Liver (tissue), 3 donors: ENCODE data around the gene BRI3BP.

Experiments
- EGR1 ChIP-seq, 2 donors: IDR thresholded peaks; 2 replicates each; pipeline ENCODE4 v1.6.1; 2016 to 2018; ENCODE audit warnings: antibody characterized with exemption in 2 of 2, low read depth in 2 of 2
- GABPA ChIP-seq, 2 donors: IDR thresholded peaks in 1 of 2; conservative IDR thresholded peaks in 1 of 2; 2 replicates each; pipeline ENCODE4 v1.6.1; 2016; ENCODE audit warnings: antibody characterized with exemption in 2 of 2, mild to moderate bottlenecking in 1 of 2, moderate library complexity in 1 of 2
- JUND ChIP-seq, 2 donors: IDR thresholded peaks; 2 replicates each; pipeline ENCODE4 v1.6.1; 2016; ENCODE audit warnings: antibody characterized with exemption in 2 of 2
- RAD21 ChIP-seq, 2 donors: IDR thresholded peaks; 2 replicates each; pipeline ENCODE4 v1.6.1; 2016; ENCODE audit warnings: antibody characterized with exemption in 2 of 2, mild to moderate bottlenecking in 2 of 2
- RXRA ChIP-seq, 2 donors: IDR thresholded peaks; 2 replicates each; pipeline ENCODE4 v1.6.1; 2017 to 2018; ENCODE audit warnings: antibody characterized with exemption in 2 of 2, mild to moderate bottlenecking in 1 of 2
- SP1 ChIP-seq: IDR thresholded peaks from 2 replicates; pipeline ENCODE4 v1.6.1; 2018; ENCODE audit warnings: antibody characterized with exemption, mild to moderate bottlenecking
- TAF1 ChIP-seq: conservative IDR thresholded peaks from 2 replicates; pipeline ENCODE4 v1.6.1; 2016; ENCODE audit warnings: antibody characterized with exemption, mild to moderate bottlenecking
- YY1 ChIP-seq: IDR thresholded peaks from 2 replicates; pipeline ENCODE4 v1.6.1; 2016; ENCODE audit warnings: antibody characterized with exemption, mild to moderate bottlenecking
- TF ChIP-seq, protein P1 (sequence below): IDR thresholded peaks from 2 replicates; pipeline ENCODE4 v1.6.1; 2016; ENCODE audit warnings: antibody characterized with exemption, mild to moderate bottlenecking
- TF ChIP-seq, protein P2 (sequence below): fragments of 150-350 bp; IDR thresholded peaks from 2 replicates; pipeline ENCODE4 v1.5.1; 2017; ENCODE audit warnings: improper control_type of control experiment, low read depth, low read length; ENCODE audit not compliant: missing input control
- TF ChIP-seq, protein P3 (sequence below): IDR thresholded peaks from 2 replicates; pipeline ENCODE4 v1.6.1; 2016; ENCODE audit warnings: antibody characterized with exemption
- TF ChIP-seq, protein P4 (sequence below): IDR thresholded peaks from 2 replicates; pipeline ENCODE4 v1.6.1; 2016; ENCODE audit warnings: antibody characterized with exemption
- donor health status: healthy.
- donor health status: healthy.

DNA sequence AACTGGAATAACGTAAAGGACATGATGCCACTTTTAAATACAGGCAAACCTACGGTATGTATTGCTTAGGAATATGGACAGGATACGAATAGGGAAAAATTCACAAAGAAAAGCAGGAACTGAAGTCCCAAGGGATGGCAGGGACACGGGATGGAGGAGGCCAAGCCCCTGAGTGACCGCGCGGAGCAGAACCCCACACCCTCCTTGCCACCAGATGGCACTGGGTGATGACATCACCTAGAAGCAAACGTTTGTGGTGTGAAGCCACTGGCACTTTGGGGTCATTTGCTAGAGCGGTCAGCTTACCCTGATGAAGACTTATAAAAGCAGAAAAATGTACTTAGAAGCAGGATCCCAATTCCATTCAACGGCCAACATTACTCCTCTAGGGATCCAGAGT, 13.9 kb upstream of the BRI3BP start:
- TF ChIP-seq, protein P1, sequence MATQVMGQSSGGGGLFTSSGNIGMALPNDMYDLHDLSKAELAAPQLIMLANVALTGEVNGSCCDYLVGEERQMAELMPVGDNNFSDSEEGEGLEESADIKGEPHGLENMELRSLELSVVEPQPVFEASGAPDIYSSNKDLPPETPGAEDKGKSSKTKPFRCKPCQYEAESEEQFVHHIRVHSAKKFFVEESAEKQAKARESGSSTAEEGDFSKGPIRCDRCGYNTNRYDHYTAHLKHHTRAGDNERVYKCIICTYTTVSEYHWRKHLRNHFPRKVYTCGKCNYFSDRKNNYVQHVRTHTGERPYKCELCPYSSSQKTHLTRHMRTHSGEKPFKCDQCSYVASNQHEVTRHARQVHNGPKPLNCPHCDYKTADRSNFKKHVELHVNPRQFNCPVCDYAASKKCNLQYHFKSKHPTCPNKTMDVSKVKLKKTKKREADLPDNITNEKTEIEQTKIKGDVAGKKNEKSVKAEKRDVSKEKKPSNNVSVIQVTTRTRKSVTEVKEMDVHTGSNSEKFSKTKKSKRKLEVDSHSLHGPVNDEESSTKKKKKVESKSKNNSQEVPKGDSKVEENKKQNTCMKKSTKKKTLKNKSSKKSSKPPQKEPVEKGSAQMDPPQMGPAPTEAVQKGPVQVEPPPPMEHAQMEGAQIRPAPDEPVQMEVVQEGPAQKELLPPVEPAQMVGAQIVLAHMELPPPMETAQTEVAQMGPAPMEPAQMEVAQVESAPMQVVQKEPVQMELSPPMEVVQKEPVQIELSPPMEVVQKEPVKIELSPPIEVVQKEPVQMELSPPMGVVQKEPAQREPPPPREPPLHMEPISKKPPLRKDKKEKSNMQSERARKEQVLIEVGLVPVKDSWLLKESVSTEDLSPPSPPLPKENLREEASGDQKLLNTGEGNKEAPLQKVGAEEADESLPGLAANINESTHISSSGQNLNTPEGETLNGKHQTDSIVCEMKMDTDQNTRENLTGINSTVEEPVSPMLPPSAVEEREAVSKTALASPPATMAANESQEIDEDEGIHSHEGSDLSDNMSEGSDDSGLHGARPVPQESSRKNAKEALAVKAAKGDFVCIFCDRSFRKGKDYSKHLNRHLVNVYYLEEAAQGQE, result no peak
- TF ChIP-seq, protein P2, sequence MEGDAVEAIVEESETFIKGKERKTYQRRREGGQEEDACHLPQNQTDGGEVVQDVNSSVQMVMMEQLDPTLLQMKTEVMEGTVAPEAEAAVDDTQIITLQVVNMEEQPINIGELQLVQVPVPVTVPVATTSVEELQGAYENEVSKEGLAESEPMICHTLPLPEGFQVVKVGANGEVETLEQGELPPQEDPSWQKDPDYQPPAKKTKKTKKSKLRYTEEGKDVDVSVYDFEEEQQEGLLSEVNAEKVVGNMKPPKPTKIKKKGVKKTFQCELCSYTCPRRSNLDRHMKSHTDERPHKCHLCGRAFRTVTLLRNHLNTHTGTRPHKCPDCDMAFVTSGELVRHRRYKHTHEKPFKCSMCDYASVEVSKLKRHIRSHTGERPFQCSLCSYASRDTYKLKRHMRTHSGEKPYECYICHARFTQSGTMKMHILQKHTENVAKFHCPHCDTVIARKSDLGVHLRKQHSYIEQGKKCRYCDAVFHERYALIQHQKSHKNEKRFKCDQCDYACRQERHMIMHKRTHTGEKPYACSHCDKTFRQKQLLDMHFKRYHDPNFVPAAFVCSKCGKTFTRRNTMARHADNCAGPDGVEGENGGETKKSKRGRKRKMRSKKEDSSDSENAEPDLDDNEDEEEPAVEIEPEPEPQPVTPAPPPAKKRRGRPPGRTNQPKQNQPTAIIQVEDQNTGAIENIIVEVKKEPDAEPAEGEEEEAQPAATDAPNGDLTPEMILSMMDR, result no peak
- no peak for TF ChIP-seq JUND (IDR thresholded peaks at IDR 0.05)
- no peak for TF ChIP-seq TAF1
- TF ChIP-seq, protein P3, sequence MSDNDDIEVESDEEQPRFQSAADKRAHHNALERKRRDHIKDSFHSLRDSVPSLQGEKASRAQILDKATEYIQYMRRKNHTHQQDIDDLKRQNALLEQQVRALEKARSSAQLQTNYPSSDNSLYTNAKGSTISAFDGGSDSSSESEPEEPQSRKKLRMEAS, result no peak
- no peak for TF ChIP-seq YY1
- TF ChIP-seq, protein P4, sequence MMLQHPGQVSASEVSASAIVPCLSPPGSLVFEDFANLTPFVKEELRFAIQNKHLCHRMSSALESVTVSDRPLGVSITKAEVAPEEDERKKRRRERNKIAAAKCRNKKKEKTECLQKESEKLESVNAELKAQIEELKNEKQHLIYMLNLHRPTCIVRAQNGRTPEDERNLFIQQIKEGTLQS, result no peak
- TF ChIP-seq RAD21 (IDR thresholded peaks at IDR 0.05), result no peak
- TF ChIP-seq EGR1 (IDR thresholded peaks at IDR 0.05; ENCODE audit: low read depth in 2 of 2), result no peak
- TF ChIP-seq RXRA (IDR thresholded peaks at IDR 0.05), result no peak
- no peak for TF ChIP-seq GABPA (IDR thresholded peaks at IDR 0.05 in 1 of 2, conservative IDR thresholded peaks at IDR 0.05 in 1 of 2)
- no peak for TF ChIP-seq SP1
